Stimulated activated CD8-positive, alpha-beta memory T cell treated with anti-CD3 and anti-CD28 coated beads, Interleukin-12 subunit alpha, Interleukin-12 subunit beta, amount 100 ng/mL, for 1 hour (primary cell): ENCODE results near the gene DCP2.
A peak's percentile ranks its signal among the peaks of the same experiment; 100 is the strongest.
"Not testable (repeated sequence)": the region's sequence is repeated elsewhere in the genome, so short reads cannot be mapped to it uniquely, and the experiment has no call there.

Source experiments
- DNase-seq: peaks from one replicate; pipeline ENCODE4 v3.0.0-alpha.2; 2020; ENCODE audit warnings: low read depth

Gene DCP2

GRCh38 chr5:112976432-112977309, at the start of gene DCP2:
Gene DCP2 (plus strand): TSS chr5:112976798. CDS start chr5:112976934, 136 bp downstream.
- DNase-seq: peak; percentile 86

GRCh38 chr5:112929336-112930081, 47.1 kb upstream of the DCP2 start:
- DNase-seq: no peak

- no peak for DNase-seq
Observed at GRCh38 chr5:112930082-112930344, 46.6 kb upstream of the DCP2 start.

GRCh38 chr5:112931473-112931872, 45.1 kb upstream of the DCP2 start:
- no peak for DNase-seq

DNA sequence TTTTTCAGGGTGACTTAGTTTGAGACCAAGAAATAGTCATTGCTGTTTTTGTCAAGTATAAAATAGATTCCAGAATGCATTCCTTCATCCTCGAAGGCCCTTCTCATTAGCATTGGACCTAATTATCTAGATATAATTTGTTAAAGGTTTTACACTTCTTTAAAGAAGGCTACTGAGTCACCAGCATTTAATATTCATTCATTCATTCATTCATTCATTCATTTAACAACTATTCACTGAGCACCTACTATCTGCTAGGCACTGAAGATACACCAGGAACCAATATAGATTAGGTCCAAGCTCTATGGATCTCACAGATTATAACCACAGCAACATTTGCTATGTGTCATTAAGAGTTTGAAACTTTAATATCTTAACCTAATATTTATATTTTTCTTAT, 43.5 kb upstream of the DCP2 start:
- no peak for DNase-seq

GRCh38 chr5:112933651-112934365, 42.8 kb upstream of the DCP2 start:
- DNase-seq: no peak

DNA sequence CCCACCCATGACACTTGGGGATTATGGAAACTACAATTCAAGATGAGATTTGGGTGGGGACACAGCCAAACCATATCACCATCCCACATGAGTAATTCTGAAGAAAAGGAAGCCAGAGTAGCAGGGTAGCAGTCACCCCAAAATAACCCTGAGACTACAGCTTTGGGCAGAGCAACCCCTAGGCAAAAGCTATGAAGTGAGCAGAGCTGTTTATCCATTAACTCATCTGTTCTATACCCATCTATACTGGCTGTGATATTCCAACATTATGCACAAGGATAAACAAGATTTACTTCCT, 42.3 kb upstream of the DCP2 start:
- no peak for DNase-seq

DNA sequence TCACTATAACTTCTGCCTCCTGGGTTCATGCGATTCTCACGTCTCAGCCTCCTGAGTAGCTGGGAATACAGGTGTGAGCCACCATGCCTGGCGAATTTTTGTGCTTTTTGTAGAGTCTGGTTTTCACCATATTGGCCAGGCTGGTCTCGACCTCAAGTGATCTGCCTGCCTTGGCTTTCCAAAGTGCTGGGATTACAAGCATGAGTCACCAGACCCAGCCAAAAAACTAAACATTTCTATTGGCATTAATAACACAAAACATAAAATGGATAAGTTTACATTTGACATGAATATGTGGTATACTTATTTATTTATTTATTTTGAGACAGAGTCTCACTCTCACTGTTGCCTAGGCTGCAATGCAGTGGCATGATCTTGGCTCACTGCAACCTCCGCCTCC, 40.9 kb upstream of the DCP2 start:
- no peak for DNase-seq

DNA sequence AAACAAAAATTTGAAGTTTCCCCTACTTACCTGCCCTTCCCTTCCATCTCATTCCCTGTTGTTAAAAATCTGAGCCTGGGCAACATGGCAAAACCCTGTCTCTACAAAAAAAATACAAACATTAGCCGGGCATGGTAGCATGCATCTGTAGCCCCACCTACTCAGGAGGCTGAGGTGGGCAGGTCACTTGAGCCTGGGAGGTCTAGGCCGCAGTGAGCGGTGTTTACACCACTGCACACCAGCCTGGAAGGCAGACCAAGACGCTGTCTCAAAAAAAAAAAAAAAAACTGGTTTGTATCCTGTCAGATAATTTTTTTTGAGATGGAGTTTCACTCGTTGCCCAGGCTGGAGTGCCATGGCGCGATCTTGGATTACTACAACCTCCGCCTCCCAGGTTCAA, 38.3 kb upstream of the DCP2 start:
- no peak for DNase-seq

DNA sequence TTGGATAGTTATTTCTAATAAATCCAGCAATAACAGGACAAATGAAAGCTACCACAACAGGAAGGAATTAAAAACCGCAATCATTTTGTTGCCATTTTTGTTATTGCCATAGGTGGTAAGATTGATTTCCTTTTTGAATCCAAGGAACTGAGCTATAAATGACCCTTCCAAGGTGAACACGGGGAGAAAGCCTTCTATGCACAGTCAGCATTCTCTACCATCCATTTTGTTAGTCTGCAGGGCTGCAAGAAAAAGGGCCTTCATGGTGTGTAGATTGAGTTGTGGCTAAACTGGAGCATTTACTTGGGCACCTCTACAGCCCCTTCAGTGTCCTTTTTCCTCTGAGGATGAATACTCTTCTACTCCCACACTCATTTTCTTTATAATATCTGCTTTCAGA, 35.9 kb upstream of the DCP2 start:
- no peak for DNase-seq

DNA sequence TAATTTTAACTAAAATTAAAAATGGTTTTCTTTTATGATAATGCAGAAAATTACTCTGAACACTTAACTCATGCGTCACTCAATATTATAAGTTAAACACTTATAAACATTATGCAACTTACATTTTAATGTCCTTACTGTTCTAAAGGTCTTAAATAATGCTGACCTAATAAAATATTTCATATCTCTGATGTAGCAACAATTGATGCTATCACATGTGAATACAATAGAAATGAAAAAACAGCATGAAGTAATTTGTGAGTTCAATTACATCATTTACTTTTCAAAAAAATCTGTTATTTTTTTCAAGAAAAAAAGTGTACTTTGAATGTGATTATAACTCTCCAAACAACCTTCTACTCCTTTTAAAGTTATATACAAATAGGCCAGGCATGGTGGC, 28.1 kb upstream of the DCP2 start:
- no peak for DNase-seq

- no peak for DNase-seq
Observed at GRCh38 chr5:112951124-112951702, 25.4 kb upstream of the DCP2 start.

DNA sequence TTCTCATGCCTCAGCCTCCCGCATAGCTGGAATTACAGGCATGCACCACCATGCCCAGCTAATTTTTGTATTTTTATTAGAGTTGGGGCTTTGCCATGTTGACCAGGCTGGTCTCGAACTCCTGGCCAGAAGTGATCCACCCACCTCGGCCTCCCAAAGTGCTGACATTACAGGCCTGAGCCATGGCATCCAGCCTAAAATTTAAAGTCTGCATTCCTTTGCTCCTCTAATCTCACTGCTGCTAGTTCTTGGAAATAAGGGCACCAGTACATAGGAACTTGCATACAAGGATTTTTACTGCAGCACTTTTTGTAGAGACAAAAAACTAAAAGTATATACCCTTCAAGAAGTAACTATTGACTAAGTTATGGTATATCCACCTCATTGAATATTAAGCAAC, 20.0 kb upstream of the DCP2 start:
- DNase-seq: no peak

DNA sequence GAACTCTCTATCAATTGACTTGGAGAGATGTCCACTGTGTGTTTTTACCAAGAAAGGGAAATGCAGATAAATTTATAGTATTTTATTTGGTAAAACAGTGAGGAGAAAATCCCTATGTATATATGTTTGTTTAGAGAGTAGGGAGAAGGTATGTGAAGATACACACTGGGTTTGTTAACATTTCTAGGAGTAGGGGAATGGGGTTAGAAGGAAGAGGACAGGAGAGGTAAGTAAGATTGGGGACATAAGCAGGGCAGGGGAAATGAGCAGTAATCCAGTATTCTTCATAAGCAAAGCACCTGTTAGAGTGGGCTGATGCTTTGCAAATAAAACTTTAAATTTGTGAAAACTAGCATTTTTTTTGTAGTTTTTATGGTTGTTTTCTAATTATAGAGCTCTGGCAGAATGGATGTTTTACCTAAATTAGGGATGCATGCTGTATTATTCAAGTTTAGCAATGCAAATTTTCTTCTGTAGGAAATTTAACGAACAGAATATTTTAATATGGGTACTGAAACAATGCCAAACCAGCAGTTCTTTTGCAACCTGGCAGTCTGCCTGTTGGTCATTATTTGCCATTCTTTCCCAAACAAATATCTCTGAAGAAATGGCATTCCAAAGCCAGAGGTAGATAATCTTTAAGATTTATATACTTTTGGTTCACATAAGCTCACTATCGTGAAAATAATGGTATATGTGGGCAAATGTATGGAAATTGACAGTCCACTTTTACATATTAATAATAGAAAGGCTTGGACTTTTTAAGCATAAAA, 19.4 kb upstream of the DCP2 start:
- DNase-seq: no peak

- DNase-seq: no peak
Observed at GRCh38 chr5:112958093-112959088, 18.2 kb upstream of the DCP2 start.

- DNase-seq: not testable (repeated sequence)
Observed at GRCh38 chr5:112959872-112960271, 16.7 kb upstream of the DCP2 start.

DNA sequence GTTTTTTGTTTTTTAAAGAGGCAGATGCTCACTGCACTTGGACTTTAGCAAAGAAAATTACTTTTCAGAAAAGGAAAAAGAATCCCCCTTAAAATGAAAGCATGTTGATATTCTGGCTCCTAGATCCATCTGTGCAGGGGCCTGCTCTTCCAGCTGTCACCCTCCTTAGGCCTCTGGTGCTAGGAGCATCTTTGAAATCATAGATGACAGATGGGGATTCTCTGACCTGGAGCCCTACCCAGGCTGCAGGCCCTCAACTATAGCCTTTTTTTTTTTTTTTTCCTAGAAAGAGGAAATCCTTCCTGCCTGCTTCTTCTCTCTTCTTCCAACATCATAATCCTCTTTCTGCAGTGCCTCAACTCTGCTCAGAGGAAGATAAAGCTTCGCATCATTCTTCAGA, 16.3 kb upstream of the DCP2 start:
- DNase-seq: no peak

GRCh38 chr5:112960863-112961504, 15.6 kb upstream of the DCP2 start:
- no peak for DNase-seq

- not testable (repeated sequence) for DNase-seq
Observed at GRCh38 chr5:112963374-112963733, 13.2 kb upstream of the DCP2 start.

DNA sequence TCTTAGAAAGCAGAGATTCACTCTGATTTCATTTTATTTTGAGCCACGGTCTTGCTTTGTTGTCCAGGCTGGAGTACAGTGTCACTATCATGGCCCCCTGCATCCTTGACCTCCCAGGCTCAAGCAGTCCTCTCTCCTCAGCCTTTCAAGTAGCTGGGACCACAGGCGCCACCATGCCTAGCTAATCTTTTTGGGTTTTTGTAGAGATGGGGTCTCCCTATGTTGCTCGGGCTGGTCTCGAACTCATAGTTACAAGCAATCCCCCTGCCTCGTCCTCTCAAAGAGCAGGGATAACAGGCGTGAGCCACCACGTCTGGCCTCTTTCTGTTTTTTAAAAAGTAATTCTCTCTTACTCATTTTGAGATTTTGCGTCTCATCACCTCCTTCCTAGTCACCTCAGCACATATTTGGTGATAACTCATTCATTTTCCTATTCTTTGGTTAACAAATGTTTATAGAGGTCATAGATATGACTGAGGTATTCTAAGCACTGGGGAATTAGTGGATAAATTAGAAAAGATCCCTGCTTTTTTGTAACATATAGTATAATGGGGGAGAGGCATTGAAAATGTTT, 10.8 kb upstream of the DCP2 start:
- DNase-seq: no peak
